ENCODE results near the gene SHC3. TPM values are rescaled to one million over a fixed set of nuclear protein-coding genes. Genes with fewer than 3 reads are reported as not detected.
A peak's percentile ranks its signal among the peaks of the same experiment; 100 is the strongest.

SHC3 gene
- total RNA-seq, 1 donor, result 26.5 TPM

DNA sequence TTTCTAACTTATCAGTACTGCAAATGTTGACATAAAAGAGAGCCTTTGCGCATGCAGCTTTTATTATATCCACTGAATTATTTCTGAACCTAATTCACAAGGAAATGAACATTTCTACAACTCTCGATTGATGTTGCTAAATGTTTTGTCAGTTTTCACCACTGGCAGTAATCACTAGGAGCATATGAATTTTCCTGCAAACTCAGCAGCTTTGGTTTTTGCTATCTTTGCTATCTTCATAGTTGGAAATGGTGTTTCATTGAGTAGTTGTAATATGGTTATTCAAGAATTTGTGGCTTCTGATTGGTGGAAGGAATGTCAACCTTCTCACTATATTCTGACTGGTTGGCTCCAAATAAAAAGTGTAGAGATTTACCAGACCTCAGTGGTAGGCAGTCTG, 8.9 kb upstream of the SHC3 start:
- H3K4me3 ChIP-seq (ENCODE audit: low read depth, low read length), result no peak overlapping the region
- no peak for DNase-seq (ENCODE audit: low read depth)
- TF ChIP-seq, protein P1, sequence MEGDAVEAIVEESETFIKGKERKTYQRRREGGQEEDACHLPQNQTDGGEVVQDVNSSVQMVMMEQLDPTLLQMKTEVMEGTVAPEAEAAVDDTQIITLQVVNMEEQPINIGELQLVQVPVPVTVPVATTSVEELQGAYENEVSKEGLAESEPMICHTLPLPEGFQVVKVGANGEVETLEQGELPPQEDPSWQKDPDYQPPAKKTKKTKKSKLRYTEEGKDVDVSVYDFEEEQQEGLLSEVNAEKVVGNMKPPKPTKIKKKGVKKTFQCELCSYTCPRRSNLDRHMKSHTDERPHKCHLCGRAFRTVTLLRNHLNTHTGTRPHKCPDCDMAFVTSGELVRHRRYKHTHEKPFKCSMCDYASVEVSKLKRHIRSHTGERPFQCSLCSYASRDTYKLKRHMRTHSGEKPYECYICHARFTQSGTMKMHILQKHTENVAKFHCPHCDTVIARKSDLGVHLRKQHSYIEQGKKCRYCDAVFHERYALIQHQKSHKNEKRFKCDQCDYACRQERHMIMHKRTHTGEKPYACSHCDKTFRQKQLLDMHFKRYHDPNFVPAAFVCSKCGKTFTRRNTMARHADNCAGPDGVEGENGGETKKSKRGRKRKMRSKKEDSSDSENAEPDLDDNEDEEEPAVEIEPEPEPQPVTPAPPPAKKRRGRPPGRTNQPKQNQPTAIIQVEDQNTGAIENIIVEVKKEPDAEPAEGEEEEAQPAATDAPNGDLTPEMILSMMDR (IDR thresholded peaks at IDR 0.05; ENCODE audit: insufficient read depth, low read length), result no peak

DNA sequence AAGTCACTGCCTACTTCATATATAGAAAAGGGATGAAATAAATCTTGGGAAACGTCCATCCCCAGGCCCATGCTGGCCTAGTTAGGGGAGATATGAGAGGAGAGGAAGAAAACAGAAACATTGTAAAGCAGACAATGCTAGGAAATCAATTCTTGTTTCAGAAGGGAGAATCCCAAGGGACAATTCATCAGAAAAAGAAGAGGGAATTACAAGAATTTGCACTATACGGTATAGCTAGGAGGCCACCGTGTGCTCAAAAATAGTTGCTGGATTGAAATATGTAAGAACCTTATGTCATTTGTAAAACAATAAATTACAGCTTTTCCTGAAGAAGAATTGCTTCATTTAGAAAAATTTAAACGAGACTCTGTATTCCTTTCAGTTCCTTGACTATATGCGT, 8.3 kb upstream of the SHC3 start:
- H3K4me3 ChIP-seq (ENCODE audit: low read depth, low read length), result no peak overlapping the region
- DNase-seq (ENCODE audit: low read depth), result no peak
- TF ChIP-seq, protein P1 (IDR thresholded peaks at IDR 0.05; ENCODE audit: insufficient read depth, low read length), result no peak

DNA sequence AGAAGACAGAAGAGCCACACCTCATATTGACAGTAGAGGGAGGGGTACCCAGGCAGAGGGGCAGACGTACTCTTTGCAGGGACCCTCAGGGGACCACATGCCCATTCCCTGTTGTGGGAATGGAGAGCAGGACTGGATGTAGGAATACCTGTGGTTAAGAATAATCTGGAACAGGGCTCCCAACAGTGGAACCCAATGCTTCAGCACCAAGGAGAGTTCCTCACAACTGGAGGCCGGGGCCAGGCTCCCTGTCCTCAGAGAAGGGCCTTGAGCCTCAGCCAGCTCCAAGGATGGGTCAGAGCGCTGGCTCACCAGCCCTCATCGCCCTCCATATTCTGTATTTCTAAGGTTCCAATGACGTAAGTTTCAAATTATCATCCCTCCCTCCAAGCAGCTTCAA, 7.4 kb upstream of the SHC3 start:
- H3K4me3 ChIP-seq (ENCODE audit: low read depth, low read length), result no peak overlapping the region
- DNase-seq (ENCODE audit: low read depth), result peak; percentile 45
- TF ChIP-seq, protein P1 (IDR thresholded peaks at IDR 0.05; ENCODE audit: insufficient read depth, low read length), result no peak

DNA sequence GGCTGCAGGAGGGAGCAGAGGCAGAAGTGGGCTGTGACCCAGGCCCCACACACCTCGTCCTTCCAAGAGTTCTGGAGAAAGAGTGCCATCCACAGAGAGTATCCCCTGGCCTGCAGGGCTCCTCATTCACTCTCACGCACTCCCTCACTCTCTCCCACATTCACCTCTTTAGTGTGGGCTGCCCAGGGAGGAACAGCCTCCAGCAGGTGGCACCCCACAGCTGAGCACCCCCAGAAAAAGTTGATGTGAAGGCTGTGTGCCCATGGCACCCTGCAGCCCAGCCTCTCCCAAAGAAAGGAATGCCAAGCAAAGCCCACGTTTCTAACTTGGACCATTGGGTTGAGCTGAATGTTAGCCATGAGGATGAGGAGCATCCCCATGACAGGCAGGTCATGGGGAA, 4.5 kb upstream of the SHC3 start:
- no peak overlapping the region for H3K4me3 ChIP-seq (ENCODE audit: low read depth, low read length)
- TF ChIP-seq, protein P1 (IDR thresholded peaks at IDR 0.05; ENCODE audit: insufficient read depth, low read length), result no peak
- no peak for DNase-seq (ENCODE audit: low read depth)

DNA sequence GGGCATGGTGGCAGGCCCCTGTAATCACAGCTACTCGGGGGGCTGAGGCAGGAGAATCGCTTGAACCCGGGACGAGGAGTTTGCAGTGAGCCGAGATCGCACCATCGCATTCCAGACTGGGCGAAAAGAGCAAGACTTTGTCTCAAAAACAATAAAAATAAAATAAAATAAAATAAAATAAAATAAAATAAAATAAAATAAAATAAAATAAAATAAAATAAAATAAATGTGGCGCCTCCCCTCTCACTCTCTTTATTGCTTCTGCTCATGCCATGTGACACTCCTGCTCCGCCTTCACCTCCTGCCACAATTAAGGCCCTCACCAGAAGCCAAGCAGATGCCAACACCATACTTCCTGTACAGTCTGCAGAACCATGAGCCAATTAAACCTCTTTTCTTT, 3.8 kb upstream of the SHC3 start:
- H3K4me3 ChIP-seq (ENCODE audit: low read depth, low read length), result no peak overlapping the region
- DNase-seq (ENCODE audit: low read depth), result no peak
- TF ChIP-seq, protein P1 (IDR thresholded peaks at IDR 0.05; ENCODE audit: insufficient read depth, low read length), result no peak

DNA sequence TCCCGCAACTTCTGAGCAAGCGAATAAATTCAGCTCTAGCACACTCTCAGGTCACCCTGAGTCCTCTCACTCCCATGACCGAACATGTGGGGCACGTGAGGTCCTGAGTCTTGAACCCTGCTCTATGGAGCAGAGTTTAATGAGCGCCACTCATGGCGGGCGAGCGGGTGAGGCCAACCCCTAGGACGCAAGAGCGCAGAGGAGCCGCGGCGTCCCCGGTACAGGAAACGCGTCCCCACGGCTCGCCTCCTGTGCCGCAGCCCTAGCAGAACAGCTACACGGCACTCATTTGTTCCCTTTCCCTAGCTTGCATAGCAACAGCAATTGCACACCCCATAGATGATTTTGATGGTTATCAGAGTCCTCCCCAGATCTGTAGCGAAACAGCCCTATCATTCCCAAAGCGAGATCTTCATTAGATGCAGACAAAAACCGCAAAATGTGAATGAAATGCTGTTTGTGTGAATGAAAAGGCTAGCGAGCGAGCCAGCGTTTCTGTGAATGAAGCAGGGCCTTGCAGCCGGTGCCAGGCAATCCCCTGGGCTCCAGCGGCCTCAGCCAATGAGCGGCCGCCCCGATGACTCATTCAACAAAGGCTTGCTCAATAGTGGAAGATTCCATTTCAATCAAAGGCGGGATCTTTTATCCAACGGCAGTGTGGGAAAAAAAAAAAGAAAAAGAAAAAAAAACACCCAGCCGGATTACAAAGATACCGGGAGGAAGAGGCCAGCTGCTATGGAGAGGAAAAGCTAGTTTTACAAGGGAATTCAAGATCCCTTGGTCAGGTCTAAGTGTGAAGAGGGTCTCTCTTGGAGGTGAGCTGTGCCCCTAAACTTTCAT, 1.5 kb upstream of the SHC3 start:
- H3K4me3 ChIP-seq (ENCODE audit: low read depth, low read length), result peak overlapping the region; percentile 63
- peak; percentile 97 for DNase-seq (ENCODE audit: low read depth)
- TF ChIP-seq, protein P1 (IDR thresholded peaks at IDR 0.05; ENCODE audit: insufficient read depth, low read length), result no peak

DNA sequence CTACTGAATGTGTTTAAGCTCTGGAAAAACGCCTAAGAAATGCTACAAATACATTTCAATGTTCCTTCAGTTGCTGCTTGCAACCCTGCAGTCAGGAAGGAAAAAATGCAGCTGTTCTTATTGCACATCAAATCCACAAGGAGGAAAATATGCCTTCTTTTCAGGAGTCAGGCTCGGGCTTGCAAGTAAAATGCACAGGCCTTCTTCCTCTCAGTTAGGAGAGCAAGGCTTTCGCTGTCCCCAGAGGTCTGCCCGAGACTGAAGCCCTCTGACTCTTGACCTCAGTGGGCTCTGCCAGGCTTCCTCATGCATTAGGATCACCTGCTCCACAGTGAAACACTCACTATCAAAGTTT, 899 bp upstream of the SHC3 start:
- TF ChIP-seq, protein P1 (IDR thresholded peaks at IDR 0.05; ENCODE audit: insufficient read depth, low read length), result peak; percentile 38
- DNase-seq (ENCODE audit: low read depth), result peak; percentile 77
- H3K4me3 ChIP-seq (ENCODE audit: low read depth, low read length), result peak overlapping the region; percentile 63

All from fibroblast of the aortic adventitia (primary cell).